Smooth muscle cell (in vitro differentiated cells): ENCODE data around the gene UNK. TPM values are rescaled to one million over a fixed set of nuclear protein-coding genes. Genes with fewer than 3 reads are reported as not detected.
A peak's percentile ranks its signal among the peaks of the same experiment; 100 is the strongest.

ENCODE experiments used
- DNase-seq: peaks from one replicate; lab custom pipeline; 2025; ENCODE audit not compliant: unreplicated experiment; lab: John Stamatoyannopoulos, UW
- H2AFZ ChIP-seq: fragments of 200-600 bp; sonication (generic); 2 replicates; pipeline ENCODE4 v1.6.0; 2016; ENCODE audit warnings: antibody characterized with exemption, low read depth, mild to moderate bottlenecking
- H3F3A ChIP-seq: fragments of 200-600 bp; sonication (generic); 2 replicates; pipeline ENCODE4 v1.6.0; 2017; ENCODE audit warnings: antibody characterized with exemption, low read depth
- H3K27ac ChIP-seq: fragments of 200-600 bp; sonication (generic); 2 replicates; pipeline ENCODE4 v1.5.1; 2016; ENCODE audit warnings: low read depth, mild to moderate bottlenecking
- H3K27me3 ChIP-seq: fragments of 200-600 bp; sonication (generic); 2 replicates; pipeline ENCODE4 v1.6.1; 2016; ENCODE audit warnings: low read depth, mild to moderate bottlenecking
- H3K36me3 ChIP-seq: fragments of 200-600 bp; sonication (generic); 2 replicates; pipeline ENCODE4 v1.5.1; 2016; ENCODE audit warnings: low read depth
- H3K4me1 ChIP-seq: fragments of 200-600 bp; sonication (generic); 2 replicates; pipeline ENCODE4 v1.5.1; 2016; ENCODE audit warnings: low read depth
- H3K4me2 ChIP-seq: fragments of 200-600 bp; sonication (generic); 2 replicates; pipeline ENCODE4 v1.6.0; 2016; ENCODE audit warnings: mild to moderate bottlenecking
- H3K4me3 ChIP-seq: fragments of 200-600 bp; sonication (generic); 2 replicates; pipeline ENCODE4 v1.5.1; 2016; ENCODE audit warnings: mild to moderate bottlenecking
- H3K79me2 ChIP-seq: fragments of 200-600 bp; sonication (generic); 2 replicates; pipeline ENCODE4 v1.6.0; 2016; ENCODE audit warnings: low read depth, mild to moderate bottlenecking
- H3K9ac ChIP-seq: fragments of 200-600 bp; sonication (generic); 2 replicates; pipeline ENCODE4 v1.6.0; 2016; ENCODE audit warnings: low read depth
- H3K9me3 ChIP-seq: fragments of 200-600 bp; sonication (generic); replicated peaks from 2 replicates; pipeline ENCODE4 v1.5.1; 2016; ENCODE audit warnings: low read depth
- H4K20me1 ChIP-seq: fragments of 200-600 bp; sonication (generic); 2 replicates; pipeline ENCODE4 v1.6.0; 2016; ENCODE audit warnings: low read depth
- WGBS: methylation state at CpG from one replicate; pipeline ENCODE4 v1.1.7; 2016; ENCODE audit warnings: low lambda C conversion rate; 5-methylcytosine and 5-hydroxymethylcytosine counted together
- polyA plus RNA-seq: library from polyadenylated mRNA; unstranded; fragments of >200 nt; fragmentation: Nextera tagmentation; extraction: Ambion mirVana; gene quantifications from 2 replicates; pipeline ENCODE4 v1.2.1, GENCODE V29; 2016
- total RNA-seq: library from RNA; depleted of rRNA; stranded (reverse); fragments of >200 nt; gene quantifications from 2 replicates; pipeline ENCODE4 v1.2.3, GENCODE V29; 2014
- TF ChIP-seq, protein P1 (sequence below): fragments of 200-600 bp; sonication (generic); IDR thresholded peaks from 2 replicates; pipeline ENCODE4 v1.5.1; 2017; ENCODE audit warnings: borderline replicate concordance, mild to moderate bottlenecking, antibody characterized with exemption; ENCODE audit not compliant: insufficient read depth, poor library complexity, severe bottlenecking

The UNK gene
- total and polyA plus RNA-seq, 2 experiments from 2014 or later: 26.8 to 39.5 TPM

DNA sequence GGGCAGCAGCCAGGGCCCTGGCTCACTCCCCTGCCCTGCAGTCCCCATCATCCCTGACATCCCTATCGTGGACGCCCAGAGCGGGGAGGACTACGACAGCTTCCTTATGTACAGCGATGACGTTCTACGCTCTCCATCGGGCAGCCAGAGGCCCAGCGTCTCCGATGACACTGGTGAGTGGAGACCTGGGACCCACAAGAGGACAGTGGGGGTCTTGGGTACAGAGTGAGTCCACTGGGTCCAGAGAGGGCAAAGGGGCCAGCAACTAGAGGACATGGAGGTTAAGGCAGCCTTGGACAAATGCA is 32.2 kb upstream of the UNK start:
- no peak for DNase-seq
- no peaks in the 10 kb centered on the region for H3F3A ChIP-seq
- H3K27me3 ChIP-seq: no peaks in the 10 kb centered on the region
- TF ChIP-seq, protein P1, sequence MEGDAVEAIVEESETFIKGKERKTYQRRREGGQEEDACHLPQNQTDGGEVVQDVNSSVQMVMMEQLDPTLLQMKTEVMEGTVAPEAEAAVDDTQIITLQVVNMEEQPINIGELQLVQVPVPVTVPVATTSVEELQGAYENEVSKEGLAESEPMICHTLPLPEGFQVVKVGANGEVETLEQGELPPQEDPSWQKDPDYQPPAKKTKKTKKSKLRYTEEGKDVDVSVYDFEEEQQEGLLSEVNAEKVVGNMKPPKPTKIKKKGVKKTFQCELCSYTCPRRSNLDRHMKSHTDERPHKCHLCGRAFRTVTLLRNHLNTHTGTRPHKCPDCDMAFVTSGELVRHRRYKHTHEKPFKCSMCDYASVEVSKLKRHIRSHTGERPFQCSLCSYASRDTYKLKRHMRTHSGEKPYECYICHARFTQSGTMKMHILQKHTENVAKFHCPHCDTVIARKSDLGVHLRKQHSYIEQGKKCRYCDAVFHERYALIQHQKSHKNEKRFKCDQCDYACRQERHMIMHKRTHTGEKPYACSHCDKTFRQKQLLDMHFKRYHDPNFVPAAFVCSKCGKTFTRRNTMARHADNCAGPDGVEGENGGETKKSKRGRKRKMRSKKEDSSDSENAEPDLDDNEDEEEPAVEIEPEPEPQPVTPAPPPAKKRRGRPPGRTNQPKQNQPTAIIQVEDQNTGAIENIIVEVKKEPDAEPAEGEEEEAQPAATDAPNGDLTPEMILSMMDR: no peak
- H3K4me2 ChIP-seq: no peak overlapping the region
- WGBS: 93% methylated on average over 10 of the region's 10 CpGs
- H3K36me3 ChIP-seq: no peaks in the 10 kb centered on the region
- no peaks in the 10 kb centered on the region for H3K9me3 ChIP-seq
- H3K79me2 ChIP-seq: no peaks in the 10 kb centered on the region
- H3K27ac ChIP-seq: no peak overlapping the region
- peaks cover 6% of the 10 kb centered on the region for H4K20me1 ChIP-seq
- H3K4me3 ChIP-seq: no peak overlapping the region
- H3K9ac ChIP-seq: no peak overlapping the region
- no peak overlapping the region for H2AFZ ChIP-seq
- peaks cover 5% of the 10 kb centered on the region for H3K4me1 ChIP-seq

- Histone ChIP-seq H3K4me2 (peak overlapping the region; percentile 85), H3F3A (no peaks in the 10 kb centered on the region), H3K9ac (no peak overlapping the region), H4K20me1 (peaks cover 8% of the 10 kb centered on the region), H3K4me3 (peak overlapping the region; percentile 40), H3K27me3 (no peaks in the 10 kb centered on the region), H2AFZ (no peak overlapping the region), H3K36me3 (no peaks in the 10 kb centered on the region), H3K27ac (no peak overlapping the region), H3K4me1 (peaks cover 5% of the 10 kb centered on the region), H3K79me2 (no peaks in the 10 kb centered on the region), H3K9me3 (no peaks in the 10 kb centered on the region)
- 88% methylated on average over 19 of the region's 19 CpGs for WGBS
- TF ChIP-seq, protein P1: no peak
- DNase-seq: no peak
Measured at GRCh38 chr17:75752802-75753513, 31.6 kb upstream of the UNK start.

DNA sequence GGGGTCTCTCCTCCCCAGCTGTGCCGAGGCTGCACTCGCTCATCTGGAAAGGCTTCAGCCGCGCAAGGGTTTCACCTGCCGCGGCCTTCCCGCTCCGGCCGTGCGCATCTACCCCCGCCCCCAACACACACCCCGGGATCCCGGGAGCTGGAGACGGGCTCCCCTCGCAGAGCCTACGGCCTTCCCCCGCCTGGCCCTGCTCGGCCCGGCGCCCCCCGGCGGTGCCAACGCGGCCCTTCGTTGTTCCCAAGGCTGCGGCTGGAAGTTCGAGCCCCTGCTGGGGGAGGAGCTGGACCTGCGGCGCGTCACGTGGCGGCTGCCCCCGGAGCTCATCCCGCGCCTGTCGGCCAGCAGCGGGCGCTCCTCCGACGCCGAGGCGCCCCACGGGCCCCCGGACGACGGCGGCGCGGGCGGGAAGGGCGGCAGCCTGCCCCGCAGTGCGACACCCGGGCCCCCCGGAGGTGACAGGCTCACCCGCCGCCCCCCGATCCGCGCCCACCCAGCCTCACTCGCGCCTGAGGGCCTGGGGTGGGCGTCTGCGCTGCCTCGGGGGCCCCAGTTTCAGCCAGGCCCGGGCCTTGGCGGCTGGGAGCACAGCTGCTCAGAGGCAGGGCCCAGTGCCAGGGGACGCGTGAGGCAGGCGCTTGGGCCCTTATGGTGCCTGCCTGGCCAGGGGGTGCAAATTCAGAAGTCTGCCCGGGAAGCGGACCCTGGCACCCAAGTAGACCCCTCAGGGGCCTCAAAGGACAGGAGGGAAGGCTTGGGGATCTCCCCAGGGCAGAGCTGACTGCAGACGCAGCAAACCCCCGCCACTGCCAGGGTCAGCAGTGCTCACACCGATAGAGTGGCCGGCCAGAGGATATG is 30.9 kb upstream of the UNK start:
- peak; percentile 26 for DNase-seq
- TF ChIP-seq, protein P1: peak; percentile 44
- H3K9ac ChIP-seq: no peak overlapping the region
- peaks cover 5% of the 10 kb centered on the region for H3K4me1 ChIP-seq
- 16% methylated on average over 68 of the region's 76 CpGs for WGBS
- H3K4me3 ChIP-seq: peak overlapping the region; percentile 40
- H3K36me3 ChIP-seq: no peaks in the 10 kb centered on the region
- H3K79me2 ChIP-seq: no peaks in the 10 kb centered on the region
- peak overlapping the region; percentile 85 for H2AFZ ChIP-seq
- H3F3A ChIP-seq: no peaks in the 10 kb centered on the region
- peak overlapping the region; percentile 85 for H3K4me2 ChIP-seq
- H3K27ac ChIP-seq: no peak overlapping the region
- H3K9me3 ChIP-seq: no peaks in the 10 kb centered on the region
- no peaks in the 10 kb centered on the region for H3K27me3 ChIP-seq
- H4K20me1 ChIP-seq: peaks cover 8% of the 10 kb centered on the region
